ENCODE results near the gene SOCS7. TPM values are rescaled to one million over a fixed set of nuclear protein-coding genes. Genes with fewer than 3 reads are reported as not detected.

Gene SOCS7
- total and polyA plus RNA-seq, 10 of the 15 experiments (the other 5 are each of a cell fraction or from before 2014, with no cell fraction given) = 0.68 to 12.8 (median 7.3) TPM

DNA sequence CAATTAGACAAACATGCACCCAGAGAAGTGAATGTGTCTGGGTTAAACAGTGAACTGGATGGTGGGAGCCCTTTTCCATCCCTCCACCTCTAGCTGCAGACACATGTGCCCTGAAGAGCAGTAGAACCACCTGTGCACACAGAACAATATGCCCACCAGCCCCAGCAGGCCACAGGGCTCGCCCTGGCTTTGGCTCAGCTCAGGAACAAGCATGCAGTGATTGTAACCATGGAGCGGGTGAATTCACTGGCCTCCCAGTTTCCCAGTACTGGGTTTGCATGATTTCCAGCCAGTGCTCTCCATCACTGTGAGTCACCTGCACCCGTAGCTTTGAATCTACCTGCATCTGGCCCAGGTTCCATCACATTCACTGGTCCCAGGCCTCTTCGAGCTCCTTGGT lies 13.1 kb upstream of the SOCS7 start:
- BruUV-seq (replicated peaks) = no TSS peak
- POLR2A ChIA-PET = interaction anchor here (0.5 kb wide), 1 partner anchor 14 kb away, joined by 4 read pairs; no protein-coding TSS in a partner anchor

DNA sequence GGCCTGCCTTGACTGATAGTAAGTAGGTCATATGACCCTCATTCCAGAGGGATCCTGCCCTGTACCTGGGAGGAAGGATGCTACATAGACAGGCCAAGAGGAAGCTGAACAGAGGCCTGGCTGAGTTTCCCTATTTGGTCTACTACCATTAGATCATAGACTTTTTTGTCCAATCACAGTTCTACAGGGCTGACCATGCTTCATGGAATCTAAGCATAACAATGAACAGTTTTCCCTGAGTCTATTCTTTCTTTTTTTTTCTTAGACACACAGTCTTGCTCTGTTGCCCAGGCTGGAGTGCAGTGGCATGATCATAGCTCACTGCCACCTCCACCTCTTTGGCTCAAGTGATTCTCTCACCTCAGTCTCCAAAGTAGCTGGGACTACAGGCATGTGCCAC lies 11.8 kb upstream of the SOCS7 start:
- no peak for DNase-seq (ENCODE audit: low read depth, low spot score)
- POLR2A ChIA-PET = no interaction called here
- intact Hi-C loops (cut with micrococcal nuclease; ENCODE audit: unreplicated experiment) = no loop called here
- TF ChIP-seq YBX1 (IDR thresholded peaks at IDR 0.05) (no peak), RB1 (IDR thresholded peaks at IDR 0.05; ENCODE audit: borderline replicate concordance) (no peak), RAD51 (IDR thresholded peaks at IDR 0.05) (no peak), CHD4 (IDR thresholded peaks at IDR 0.05) (no peak), SMARCA5 (IDR thresholded peaks at IDR 0.05) (no peak), ZNF207 (IDR thresholded peaks at IDR 0.05; ENCODE audit: borderline replicate concordance) (no peak), CREB1 (IDR thresholded peaks at IDR 0.05; ENCODE audit: low read depth) (no peak), KAT2A (conservative IDR thresholded peaks at IDR 0.05; ENCODE audit: control insufficient read depth, low read depth, low read length) (no peak)
- TF ChIP-seq, protein P1, sequence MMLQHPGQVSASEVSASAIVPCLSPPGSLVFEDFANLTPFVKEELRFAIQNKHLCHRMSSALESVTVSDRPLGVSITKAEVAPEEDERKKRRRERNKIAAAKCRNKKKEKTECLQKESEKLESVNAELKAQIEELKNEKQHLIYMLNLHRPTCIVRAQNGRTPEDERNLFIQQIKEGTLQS (IDR thresholded peaks at IDR 0.05; ENCODE audit: borderline replicate concordance, extremely low read depth, low read depth, low read length) = no peak
- TF ChIP-seq, protein P2, sequence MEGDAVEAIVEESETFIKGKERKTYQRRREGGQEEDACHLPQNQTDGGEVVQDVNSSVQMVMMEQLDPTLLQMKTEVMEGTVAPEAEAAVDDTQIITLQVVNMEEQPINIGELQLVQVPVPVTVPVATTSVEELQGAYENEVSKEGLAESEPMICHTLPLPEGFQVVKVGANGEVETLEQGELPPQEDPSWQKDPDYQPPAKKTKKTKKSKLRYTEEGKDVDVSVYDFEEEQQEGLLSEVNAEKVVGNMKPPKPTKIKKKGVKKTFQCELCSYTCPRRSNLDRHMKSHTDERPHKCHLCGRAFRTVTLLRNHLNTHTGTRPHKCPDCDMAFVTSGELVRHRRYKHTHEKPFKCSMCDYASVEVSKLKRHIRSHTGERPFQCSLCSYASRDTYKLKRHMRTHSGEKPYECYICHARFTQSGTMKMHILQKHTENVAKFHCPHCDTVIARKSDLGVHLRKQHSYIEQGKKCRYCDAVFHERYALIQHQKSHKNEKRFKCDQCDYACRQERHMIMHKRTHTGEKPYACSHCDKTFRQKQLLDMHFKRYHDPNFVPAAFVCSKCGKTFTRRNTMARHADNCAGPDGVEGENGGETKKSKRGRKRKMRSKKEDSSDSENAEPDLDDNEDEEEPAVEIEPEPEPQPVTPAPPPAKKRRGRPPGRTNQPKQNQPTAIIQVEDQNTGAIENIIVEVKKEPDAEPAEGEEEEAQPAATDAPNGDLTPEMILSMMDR (IDR thresholded peaks at IDR 0.05 in 2 of 3, conservative IDR thresholded peaks at IDR 0.05 in 1 of 3; ENCODE audit: control insufficient read depth in 2 of 3, extremely low read depth in 1 of 3, insufficient read depth in 1 of 3, low read depth in 3 of 3, low read length in 3 of 3) = no peak

More for the DNA sequence above, 13.1 kb upstream of the SOCS7 start:
- ATAC-seq (no peak), FAIRE-seq (no peak), DNase-seq (ENCODE audit: low read depth, low spot score) (no peak)
- in situ Hi-C loops (cut with MboI) (no loop called here), intact Hi-C loops (cut with micrococcal nuclease; ENCODE audit: unreplicated experiment) (no loop called here)
- TF ChIP-seq JUNB (IDR thresholded peaks at IDR 0.05) (no peak), MXI1 (IDR thresholded peaks at IDR 0.05; ENCODE audit: low read depth, low read length) (no peak), RB1 (IDR thresholded peaks at IDR 0.05; ENCODE audit: borderline replicate concordance) (no peak), SMAD1 (IDR thresholded peaks at IDR 0.05; ENCODE audit: low read depth, partially characterized antibody) (no peak), MTA2 (IDR thresholded peaks at IDR 0.05; ENCODE audit: low read depth) (no peak), NFYA (IDR thresholded peaks at IDR 0.05; ENCODE audit: borderline replicate concordance, low read depth, low read length) (no peak), IKZF1 (conservative IDR thresholded peaks at IDR 0.05) (no peak)
- TF ChIP-seq, protein P3, sequence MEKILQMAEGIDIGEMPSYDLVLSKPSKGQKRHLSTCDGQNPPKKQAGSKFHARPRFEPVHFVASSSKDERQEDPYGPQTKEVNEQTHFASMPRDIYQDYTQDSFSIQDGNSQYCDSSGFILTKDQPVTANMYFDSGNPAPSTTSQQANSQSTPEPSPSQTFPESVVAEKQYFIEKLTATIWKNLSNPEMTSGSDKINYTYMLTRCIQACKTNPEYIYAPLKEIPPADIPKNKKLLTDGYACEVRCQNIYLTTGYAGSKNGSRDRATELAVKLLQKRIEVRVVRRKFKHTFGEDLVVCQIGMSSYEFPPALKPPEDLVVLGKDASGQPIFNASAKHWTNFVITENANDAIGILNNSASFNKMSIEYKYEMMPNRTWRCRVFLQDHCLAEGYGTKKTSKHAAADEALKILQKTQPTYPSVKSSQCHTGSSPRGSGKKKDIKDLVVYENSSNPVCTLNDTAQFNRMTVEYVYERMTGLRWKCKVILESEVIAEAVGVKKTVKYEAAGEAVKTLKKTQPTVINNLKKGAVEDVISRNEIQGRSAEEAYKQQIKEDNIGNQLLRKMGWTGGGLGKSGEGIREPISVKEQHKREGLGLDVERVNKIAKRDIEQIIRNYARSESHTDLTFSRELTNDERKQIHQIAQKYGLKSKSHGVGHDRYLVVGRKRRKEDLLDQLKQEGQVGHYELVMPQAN (conservative IDR thresholded peaks at IDR 0.05) = no peak
- RAD21 ChIA-PET (ENCODE audit: unreplicated experiment) = no interaction called here
- SMC1A ChIA-PET (ENCODE audit: uncharacterized antibody, unreplicated experiment) = interaction anchor here (0.7 kb wide), 1 partner anchor 60 kb away, joined by 3 read pairs; no protein-coding TSS in a partner anchor
- Histone ChIP-seq H4K20me1 (ENCODE audit: control insufficient read depth, insufficient read depth) (no peaks in the 10 kb centered on the region), H3K27me3 (replicated peaks in 1 of 2; ENCODE audit: control insufficient read depth in 2 of 2, insufficient read depth in 2 of 2, low read length in 1 of 2) (no peaks in the 10 kb centered on the region; a peak in 1 of 4 replicates), H2AFZ (ENCODE audit: control insufficient read depth, low read depth, low read length) (no peak overlapping the region), H3K4me2 (ENCODE audit: control insufficient read depth, insufficient read depth) (no peak overlapping the region), H3K27ac (ENCODE audit: control insufficient read depth, insufficient read depth) (no peak overlapping the region), H3K36me3 (ENCODE audit: control insufficient read depth in 2 of 2, insufficient read depth in 2 of 2, low read length in 1 of 2) (no peaks in the 10 kb centered on the region), H3K4me3 (no peak overlapping the region), H3K79me2 (ENCODE audit: control insufficient read depth, insufficient read depth, low read length) (no peaks in the 10 kb centered on the region), H3K4me1 (ENCODE audit: control insufficient read depth, insufficient read depth, low read length) (no peaks in the 10 kb centered on the region), H3K9ac (ENCODE audit: control insufficient read depth, insufficient read depth, low read length) (no peak overlapping the region), H3K9me3 (replicated peaks; ENCODE audit: control insufficient read depth, insufficient read depth, low read length) (no peaks in the 10 kb centered on the region)
- CTCF ChIA-PET = interaction anchor here (0.8 to 1.1 kb wide), 2 partner anchors 16 to 76 kb away, joined by 3 to 4 read pairs; no protein-coding TSS in a partner anchor
- 35% methylated on average over 4 of the region's 4 CpGs for WGBS (ENCODE audit: insufficient coverage, insufficient replicate concordance, low lambda C conversion rate, missing lambda C conversion rate)

More for the DNA sequence above, 11.8 kb upstream of the SOCS7 start:
- no peak overlapping the region for H3K4me2 ChIP-seq (ENCODE audit: control insufficient read depth, insufficient read depth)
- no peak overlapping the region for H3K9ac ChIP-seq (ENCODE audit: control insufficient read depth, insufficient read depth, low read length)
- ChIA-PET SMC1A (ENCODE audit: uncharacterized antibody, unreplicated experiment) (interaction anchor here (0.8 kb wide), 1 partner anchor 9 kb away, joined by 4 read pairs; no protein-coding TSS in a partner anchor), RAD21 (ENCODE audit: unreplicated experiment) (interaction anchor here (1.0 kb wide), 1 partner anchor 9 kb away, joined by 3 read pairs; no protein-coding TSS in a partner anchor), CTCF (interaction anchor here (0.7 to 1.4 kb wide), 2 partner anchors 9 to 75 kb away, joined by 4 to 6 read pairs; no protein-coding TSS in a partner anchor)
- no peaks in the 10 kb centered on the region for H4K20me1 ChIP-seq (ENCODE audit: control insufficient read depth, insufficient read depth)
- H3K79me2 ChIP-seq (ENCODE audit: control insufficient read depth, insufficient read depth, low read length) = no peaks in the 10 kb centered on the region
- no peak overlapping the region for H2AFZ ChIP-seq (ENCODE audit: control insufficient read depth, low read depth, low read length)
- H3K36me3 ChIP-seq (ENCODE audit: control insufficient read depth in 2 of 2, insufficient read depth in 2 of 2, low read length in 1 of 2) = no peaks in the 10 kb centered on the region
- no peak overlapping the region for H3K4me3 ChIP-seq
- no peaks in the 10 kb centered on the region; a peak in 1 of 4 replicates for H3K27me3 ChIP-seq (replicated peaks in 1 of 2; ENCODE audit: control insufficient read depth in 2 of 2, insufficient read depth in 2 of 2, low read length in 1 of 2)
- no peak overlapping the region for H3K27ac ChIP-seq (ENCODE audit: control insufficient read depth, insufficient read depth)
- H3K9me3 ChIP-seq (replicated peaks; ENCODE audit: control insufficient read depth, insufficient read depth, low read length) = no peaks in the 10 kb centered on the region
- H3K4me1 ChIP-seq (ENCODE audit: control insufficient read depth, insufficient read depth, low read length) = no peaks in the 10 kb centered on the region
- ATAC-seq (no peak), FAIRE-seq (no peak)
- BruUV-seq (replicated peaks) = no TSS peak
- in situ Hi-C loops (cut with MboI) = loop anchor here (10.0 kb wide), 1 partner anchor 135 kb away; no protein-coding TSS in a partner anchor

Data from GM12878 (cell line).